ENCODE data around the gene CTNNA3.
A peak's percentile ranks its signal among the peaks of the same experiment; 100 is the strongest.

CTNNA3 gene

DNA sequence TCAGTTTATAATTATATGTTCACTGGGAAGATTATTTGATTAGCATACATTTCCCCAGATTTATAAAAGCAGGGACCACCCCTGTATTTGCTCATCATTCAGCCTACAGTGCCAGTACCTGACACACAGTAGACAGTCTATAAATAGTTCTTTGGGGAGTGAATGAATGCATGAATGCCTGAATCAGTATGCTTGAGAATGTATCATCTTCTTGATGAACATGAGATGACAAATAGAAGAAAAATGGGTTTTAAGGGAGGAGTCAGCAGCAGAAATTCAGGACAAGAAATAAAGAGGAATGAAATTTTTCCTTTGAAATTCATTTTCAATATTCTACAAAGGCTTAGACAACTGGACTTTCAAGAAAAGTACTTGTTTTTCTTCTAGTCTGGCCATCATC lies 1066.0 kb downstream of the CTNNA3 start:
- DNase-seq = peak; percentile 71

DNA sequence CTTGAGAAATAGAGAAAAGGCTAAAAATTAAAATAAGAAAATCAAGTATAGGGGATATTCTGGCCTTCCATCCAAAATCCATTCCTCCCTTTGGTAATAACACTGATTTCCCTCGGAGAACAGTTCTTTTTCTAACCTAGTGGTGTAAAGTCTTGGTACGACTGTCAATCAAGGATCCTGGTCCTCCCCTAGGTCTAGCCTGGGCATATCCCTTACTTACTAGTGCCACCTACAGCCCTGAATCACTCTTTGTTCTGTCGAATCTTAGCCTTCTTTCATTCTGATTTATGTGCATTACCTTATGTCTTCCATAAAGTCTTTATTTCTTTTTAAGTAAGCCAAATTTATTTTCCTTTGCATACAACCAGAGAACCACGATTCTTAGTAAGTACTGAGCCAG lies 1068.8 kb downstream of the CTNNA3 start:
- DNase-seq = peak; percentile 54

DNA sequence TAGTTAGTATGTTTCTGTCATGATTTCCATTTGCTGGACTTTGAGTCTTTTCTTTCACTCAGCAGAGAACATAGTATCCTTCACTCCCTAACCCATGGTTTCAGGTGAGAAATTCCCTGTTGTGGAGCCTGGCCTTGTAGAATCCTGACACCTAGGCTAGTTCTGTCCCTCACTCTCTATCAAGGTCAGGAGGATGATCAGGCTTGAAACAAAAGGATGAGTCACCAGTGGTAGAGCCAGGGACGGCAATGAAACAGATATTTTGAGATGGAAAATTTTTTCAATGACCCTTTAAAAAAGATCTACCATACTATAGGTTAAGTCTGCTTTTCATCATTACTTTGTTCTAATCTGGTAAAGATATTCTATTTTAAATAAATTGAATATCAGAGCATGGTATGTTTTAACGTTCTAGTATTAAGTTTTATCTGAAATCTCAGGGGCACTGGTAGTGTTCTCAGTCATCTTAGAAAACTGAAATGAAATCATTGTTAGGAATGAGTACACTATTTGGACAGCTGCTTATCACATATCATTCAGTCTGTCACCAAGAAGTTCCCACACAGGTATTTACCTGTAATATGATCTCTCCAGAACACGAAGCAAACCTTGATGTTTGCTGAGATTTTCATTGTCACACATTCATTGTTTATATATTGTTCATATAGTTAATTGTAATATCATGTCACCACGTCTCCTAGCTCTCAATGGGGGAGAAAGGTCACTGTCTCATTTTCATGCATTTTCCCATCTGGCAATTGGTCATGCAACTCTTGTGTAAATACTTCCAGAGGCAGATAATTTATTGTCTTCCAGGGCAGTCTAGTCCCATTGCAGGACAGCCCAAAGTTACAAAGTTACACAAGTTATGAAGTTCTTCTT lies 1070.0 kb downstream of the CTNNA3 start:
- no peak for DNase-seq

DNA sequence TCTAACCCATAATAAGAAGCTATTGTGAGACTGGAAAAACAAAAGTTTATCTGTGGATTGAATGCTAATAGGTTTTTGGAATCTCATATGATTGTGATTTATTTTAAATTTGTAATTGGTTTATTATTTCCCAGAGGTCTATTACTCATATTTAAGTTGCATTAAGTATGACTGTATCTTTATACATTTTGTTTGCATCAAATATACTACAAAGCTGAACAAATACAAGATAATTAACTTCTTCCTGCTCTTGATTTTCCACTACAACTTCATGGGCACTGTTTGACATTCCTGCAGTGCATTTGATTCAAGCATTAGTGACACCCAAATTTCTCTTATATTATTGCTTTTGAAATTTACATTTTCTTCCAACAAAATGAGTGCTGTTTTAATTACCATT lies 1073.9 kb downstream of the CTNNA3 start:
- peak; percentile 21 for DNase-seq

DNA sequence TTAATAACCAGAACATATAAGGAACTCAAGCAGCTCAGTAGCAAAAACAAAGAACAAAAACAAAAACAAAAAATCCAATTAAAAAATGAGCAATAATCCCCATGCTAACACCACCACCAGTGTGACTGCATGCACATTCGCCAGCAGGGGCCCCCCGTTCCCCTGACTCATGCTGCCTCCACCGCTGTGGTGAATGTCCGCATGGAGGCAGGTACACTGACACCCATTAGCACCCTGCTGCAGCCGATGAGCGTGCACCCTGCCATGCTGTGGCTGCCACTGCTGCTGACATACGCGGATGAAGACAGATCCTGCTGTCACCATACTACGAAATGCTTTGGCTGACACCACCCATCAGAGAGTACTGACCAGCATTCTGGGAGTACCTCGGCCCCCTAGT lies 1091.8 kb downstream of the CTNNA3 start:
- no peak for DNase-seq

DNA sequence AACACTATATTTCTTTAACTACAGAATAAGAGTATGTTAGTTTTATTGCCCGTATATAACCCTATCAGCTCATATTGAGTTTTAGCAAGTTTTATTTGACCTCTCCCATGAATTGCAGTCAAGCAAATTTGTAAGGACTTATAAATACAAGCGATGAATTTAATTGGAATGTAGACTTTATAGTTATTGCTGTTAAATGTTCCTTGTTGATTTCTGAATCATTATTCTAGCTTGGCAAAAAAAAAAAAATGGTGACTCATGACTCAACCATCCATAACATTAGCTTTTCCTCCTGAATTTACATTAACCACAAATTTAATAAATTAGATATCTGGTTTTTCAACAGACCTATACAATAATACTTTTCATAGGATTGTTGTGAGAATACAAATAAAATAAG lies 1104.1 kb downstream of the CTNNA3 start:
- DNase-seq = peak; percentile 74

DNA sequence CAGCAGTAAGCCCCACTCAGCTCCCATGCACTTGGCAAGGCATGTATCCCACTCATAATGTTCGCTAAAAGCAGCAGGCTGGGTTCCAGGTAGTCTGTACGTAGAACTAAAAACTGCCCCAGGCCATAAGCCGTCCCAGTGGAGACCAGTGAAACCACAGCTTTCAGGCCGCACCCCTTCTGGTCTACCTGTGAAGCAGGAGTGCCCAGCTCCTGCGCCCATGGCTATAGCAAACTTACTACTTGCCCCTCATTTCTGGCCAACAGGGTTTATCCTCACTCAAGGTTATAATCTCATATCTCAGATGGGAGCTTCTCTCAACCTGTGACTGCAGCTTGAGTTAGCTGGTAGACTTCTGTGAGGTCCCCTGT lies 1108.3 kb downstream of the CTNNA3 start:
- no peak for DNase-seq

DNA sequence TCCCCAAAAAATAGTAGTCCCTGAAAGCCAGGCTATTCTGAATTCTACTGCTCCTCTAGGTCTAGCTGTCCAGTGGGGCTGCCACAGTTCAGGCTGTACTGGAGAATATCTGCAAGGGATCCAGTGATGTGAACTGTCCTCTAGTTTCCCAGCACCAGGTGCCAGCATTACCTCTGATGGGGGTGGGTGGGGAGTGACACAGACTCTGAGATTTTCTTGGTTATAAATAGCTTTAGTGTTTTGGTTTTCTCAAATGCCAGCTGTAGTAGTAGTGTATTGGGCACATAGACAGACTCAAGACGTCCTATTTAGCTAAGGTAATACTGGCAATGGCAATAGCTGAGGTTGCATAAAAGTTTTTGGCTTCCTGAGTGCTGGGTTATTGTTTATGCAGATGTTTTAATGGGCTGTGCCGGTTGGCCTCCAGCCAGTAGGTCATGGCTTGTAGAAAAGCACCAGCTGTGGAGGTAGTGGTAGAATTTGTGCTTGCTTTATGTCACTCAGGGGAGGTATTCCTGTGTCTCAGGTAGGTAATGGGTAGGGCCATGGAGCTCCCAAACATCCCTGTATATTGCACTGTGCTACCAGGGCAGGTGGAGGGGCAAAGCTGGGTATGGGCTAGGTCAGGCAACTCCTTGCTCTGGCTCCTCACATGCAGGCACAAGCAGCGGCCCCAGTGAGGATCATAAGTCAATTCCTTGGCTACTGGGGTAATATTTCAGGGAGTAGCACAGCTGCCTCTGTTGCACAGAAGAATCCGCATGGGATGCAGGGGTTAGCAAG lies 1108.9 kb downstream of the CTNNA3 start:
- no peak for DNase-seq

DNA sequence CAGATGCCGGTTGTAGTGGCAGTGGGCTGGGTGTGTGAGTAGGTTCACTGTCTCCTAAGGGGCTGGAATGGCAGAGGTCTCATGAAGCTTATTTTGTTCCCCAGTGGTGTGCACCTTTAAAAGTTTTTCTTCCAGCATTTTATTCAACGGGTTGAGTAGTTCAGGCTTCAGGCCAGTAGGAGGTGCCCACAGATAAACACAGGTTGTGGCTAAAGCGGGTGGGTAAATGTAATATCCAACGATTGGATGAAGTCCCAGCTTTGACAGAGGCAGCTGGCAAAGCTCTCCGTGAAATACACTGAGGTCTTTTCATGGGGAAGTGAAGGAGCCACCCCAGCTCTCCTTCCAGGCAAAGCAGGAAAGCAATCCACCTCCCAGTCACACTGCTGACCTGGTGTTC lies 1109.9 kb downstream of the CTNNA3 start:
- DNase-seq = peak; percentile 14

DNA sequence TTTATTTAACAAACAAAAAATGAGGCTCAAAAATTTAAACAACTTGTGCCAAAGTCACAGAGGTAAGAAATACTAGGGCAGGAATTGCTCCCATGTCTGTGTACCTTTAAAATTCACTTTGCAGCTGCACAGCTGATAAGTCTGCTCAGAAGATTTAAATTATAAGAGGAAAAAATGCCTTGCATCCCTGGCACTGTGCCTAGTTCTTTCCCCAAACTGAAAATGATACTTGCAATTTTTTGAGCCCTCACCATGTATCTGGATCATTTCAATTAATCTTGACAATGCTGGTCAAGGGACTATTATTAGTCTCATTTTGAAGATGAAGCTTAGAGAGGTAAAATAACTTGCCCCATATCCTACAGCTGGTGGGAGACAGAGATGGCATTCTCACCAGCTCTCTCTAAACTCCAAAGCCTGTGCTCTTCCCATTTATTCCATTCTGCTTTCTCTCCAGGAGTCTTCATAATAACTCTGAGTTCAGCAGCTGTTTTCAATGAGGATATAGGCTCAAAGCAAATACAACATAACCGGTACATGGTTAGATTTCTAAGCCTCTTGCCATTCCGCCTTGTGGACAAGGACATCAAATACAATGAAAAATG lies 1120.6 kb downstream of the CTNNA3 start:
- DNase-seq = no peak

DNA sequence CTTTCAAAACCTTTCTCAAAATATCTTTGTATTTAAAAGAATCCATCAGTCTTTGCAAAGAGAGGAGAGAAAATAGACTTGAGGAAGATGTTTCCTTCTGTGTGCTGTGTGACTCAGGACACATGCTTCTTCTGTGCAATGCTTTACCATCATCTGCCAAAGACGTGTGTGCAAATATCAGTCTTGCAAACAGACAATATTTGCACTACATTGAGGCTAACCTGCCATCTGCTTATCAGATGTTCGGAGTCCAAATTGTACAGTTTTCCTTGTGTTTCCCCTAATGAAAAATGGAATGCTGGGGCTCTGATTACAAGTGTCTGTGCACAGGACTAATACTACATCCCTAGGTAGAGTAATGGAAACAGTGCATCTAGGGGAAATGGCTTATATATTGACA lies 1123.3 kb downstream of the CTNNA3 start:
- no peak for DNase-seq

DNA sequence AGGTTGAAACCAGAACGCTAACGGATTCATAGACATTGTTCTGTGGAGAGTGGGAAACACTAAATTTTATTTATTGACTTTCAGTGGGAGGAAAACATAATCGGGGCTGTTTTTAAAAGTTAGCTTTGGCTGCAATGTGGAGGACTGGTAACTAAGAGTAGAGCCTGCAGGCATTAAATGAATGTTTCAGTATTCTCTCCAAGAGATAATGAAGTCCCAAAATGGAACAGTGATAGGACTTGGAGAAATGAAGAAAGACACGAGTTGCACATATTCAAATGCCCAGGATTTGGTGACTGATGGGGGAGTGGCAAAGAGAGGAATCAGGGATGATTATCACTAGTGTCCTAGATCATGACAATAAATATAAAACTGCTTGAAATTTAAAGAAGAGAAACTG lies 1130.0 kb downstream of the CTNNA3 start:
- DNase-seq = no peak

DNA sequence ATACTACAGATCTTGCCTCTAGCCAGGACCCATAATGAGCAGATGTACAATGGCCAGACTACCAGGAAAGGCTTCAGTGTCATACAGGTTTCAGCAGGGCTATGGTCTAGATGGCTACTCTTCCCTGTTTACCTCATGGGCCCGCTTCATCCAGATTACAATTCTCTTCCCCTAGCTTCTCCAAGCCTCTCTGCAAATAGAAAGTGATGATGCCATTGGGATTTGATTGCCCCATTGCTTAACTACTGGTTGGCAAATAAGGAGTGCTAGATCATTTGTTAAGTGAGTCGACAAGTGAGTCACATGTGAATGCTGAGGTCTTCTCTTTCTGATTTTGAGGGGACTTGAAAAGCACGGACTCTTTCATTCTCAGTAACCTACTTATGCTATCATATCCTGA lies 1131.7 kb downstream of the CTNNA3 start:
- peak; percentile 21 for DNase-seq

DNA sequence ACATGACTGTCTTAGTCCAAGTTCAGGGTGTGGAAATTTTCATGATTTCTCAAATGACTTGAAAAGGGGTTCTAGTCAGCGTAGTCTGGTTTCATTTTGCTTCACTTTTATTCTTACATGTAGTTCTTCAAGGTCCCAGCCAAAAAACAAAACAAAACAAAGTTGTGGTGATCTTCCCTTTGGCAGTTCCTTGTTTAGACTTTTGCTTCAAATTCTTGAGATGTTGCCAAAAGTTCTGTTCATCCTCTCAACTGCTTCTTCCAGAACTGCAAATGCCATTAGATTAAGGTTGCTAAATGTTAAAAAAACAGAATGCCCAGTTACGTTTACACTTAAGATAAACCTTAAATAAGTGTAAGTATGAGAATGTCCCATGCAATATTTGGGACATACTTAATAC lies 1140.9 kb downstream of the CTNNA3 start:
- peak; percentile 65 for DNase-seq

DNA sequence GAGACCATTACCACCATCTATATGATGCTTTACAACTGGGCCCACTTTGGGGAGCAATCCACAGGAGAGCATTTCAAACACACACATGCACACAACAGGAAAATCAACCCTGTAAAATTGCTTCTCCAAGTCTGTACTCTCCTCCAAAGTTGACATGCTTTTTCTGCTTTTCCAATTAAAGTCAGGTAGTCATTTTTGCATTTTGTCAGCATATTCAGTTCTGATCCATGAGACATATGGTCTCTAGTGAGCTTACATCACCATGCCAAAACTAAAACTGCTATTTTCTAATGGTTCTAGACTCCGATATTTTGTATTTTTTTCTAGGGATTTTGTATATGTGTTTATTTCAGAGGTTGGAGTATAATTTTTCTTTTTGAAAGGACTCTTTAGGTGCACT lies 1143.7 kb downstream of the CTNNA3 start:
- DNase-seq = no peak

DNA sequence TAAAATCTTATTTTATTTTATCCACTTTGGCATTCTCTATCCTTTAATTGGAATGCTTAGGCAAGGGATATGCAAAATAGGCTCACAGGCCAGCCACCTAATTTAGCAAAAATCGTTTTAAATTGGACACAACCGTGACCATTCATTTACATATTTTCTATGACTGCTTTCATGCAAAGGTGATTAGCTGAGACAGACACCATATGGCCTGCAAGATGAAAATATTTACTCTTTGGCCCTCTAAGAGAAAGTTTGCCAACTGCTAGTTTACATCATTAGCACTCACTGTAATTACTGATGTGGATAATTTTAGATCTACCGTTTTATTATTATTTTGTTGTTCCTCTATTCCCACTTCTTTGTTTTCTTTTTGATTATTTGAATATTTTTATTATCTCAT lies 1145.6 kb downstream of the CTNNA3 start:
- no peak for DNase-seq

DNA sequence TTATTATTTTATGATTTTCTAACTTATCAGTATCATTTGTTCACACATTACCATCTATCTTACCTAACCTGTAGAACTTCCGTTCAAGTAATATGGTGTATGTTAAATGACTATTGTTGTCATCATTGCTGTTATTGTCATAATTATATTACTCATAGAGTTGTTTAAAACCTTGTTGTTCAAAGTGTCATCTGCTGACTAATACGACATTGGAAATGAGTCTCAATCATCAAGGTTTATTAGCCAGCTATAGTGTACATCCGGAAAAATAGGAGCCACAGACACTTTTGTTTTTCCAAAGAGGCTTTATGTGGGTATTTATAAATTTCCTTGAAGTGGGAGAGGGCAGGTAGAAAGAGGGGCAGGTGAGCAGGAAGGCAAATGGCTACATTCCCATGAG lies 1157.1 kb downstream of the CTNNA3 start:
- DNase-seq = no peak

DNA sequence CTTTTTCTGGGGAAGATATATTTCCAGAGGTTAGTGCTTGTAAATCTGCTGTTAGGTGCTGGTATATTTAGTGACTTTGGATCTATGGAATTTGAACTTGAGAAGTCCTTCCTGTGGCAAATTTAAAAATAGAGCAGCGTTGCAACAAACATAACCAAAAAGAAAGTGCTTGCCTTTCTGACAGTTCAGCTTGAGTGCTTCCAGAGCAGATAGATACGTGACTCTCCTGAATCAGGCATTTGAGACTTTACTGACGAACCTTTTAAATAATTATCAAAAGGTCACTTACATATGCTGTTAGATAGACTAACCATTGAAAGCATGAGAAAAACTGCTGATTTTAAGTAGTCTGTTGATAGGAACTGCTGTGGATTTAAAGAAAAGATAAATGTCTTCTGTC lies 1157.6 kb downstream of the CTNNA3 start:
- DNase-seq = no peak

DNA sequence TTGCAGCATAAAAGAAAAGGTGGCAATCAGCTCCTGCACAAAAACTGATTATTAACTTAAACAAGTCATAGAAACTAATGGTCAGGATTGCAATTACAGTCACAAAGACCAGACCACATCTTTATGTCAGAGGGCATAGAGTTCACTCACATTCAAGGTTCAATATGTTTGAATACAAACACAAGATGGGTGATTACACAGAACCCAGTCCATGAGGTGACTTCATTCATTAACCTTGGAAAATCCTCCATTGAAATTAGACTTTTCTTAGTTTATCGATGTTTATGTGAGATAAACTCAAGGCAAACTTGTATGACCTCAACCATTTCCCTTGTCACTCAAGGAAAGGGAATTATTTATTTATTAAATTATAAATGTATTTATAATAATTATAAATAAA lies 1158.8 kb downstream of the CTNNA3 start:
- no peak for DNase-seq

DNA sequence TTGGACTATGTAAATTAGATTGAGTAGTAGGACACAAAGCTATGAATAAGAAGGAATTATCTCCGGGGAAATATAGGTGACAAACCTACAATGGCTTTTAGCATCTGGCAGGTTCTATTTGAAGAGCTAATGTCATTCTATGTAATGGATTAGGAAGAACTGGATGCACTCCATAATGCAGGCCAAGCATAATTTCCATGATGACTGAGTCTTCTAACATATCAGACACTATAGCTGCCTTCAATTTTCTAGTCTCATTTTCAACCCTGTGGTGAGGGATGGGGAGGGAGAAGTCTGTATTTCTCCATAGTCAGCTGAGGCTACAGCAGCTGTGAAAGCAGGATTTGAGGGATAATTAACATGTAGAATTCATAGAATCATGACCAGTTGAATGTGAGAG lies 1160.6 kb downstream of the CTNNA3 start:
- DNase-seq = no peak

DNA sequence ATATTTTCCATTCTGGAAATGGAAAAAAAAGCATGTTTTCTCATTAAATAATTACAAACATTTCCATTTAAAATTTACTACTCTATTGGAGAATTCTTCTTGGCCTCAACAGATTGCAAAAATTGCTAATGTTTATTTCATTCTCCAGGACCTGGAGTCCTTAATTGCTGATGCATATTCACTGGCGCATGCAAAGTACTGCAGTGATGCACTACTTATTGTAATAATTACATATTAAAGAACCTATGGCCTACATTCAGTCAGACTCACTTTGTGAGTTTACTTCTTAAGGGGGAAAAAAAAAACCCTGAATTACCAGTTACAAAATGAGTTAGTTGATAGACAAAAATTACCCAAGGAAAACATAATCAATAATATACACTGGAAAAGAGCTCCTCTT lies 1161.1 kb downstream of the CTNNA3 start:
- DNase-seq = no peak

DNA sequence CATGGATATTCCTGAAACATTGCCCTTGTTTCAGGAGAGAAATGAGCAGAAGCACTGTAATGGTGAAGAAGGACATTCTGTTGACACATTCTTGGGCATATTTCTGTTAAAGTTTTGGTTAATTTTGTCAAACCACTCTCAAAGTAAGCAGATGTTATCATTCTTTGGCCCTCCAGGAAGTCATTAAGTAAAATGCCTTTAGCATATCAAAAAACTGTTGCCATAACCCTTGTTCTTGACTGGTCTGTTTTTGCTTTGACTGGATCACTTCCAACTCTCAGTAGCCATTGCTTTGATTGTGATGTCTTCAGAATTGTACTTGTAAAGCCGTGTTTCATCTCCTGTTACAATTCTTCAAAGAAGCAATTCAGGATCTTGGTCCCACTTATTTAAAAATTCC lies 1174.5 kb downstream of the CTNNA3 start:
- DNase-seq = peak; percentile 34

DNA sequence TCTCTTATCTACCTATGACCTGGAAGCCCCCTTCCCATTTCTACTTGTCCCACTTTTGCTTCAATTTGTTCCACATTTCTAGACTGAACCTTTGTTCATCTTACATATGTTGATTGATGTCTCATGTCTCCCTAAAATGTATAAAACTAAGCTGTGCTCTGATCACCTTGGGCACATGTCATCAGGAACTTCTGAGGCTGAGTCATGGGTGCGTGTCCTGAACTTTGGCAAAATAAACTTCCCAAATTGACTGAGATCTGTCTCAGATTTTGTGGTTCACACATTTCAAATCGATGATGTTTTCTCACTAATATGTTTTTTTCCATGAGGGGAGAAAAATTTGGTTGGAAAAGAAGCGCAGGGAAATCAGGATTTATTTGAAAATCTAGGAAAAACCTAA lies 1176.4 kb downstream of the CTNNA3 start:
- no peak for DNase-seq

DNA sequence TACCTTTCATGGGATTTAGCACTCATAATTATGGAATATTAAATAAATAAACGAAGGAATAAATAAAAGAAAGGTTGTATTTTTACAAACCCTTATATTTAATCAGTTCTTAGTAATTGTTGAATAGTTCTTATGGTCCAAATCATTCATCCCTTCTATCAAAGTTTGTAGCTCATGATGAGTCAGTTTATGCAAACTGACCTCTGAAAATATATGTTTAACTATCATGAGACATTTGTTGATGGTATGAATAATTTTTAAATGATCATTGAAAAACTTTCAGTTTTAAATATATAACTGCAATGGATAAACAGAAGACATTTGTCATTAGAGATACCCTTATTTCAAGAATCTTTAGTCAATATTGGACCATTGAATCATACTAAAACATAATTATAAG lies 1181.3 kb downstream of the CTNNA3 start:
- DNase-seq = no peak

Measured in fibroblast of skin of scalp (primary cell).